GM20000 (cell line): ENCODE measurements around the gene DGCR2.

ENCODE experiments used
- DNase-seq: peaks from one replicate; pipeline ENCODE4 v3.0.0; 2012; ENCODE audit warnings: low spot score
- TF ChIP-seq, protein P1 (sequence below): IDR thresholded peaks from 2 replicates; pipeline ENCODE4 v1.5.1; 2012; ENCODE audit warnings: mild to moderate bottlenecking, control low read depth; ENCODE audit errors: extremely low read depth, missing control alignments

The DGCR2 gene

GRCh38 chr22:19142394-19142793, 20.2 kb upstream of the DGCR2 start:
- no peak for DNase-seq
- TF ChIP-seq, protein P1, sequence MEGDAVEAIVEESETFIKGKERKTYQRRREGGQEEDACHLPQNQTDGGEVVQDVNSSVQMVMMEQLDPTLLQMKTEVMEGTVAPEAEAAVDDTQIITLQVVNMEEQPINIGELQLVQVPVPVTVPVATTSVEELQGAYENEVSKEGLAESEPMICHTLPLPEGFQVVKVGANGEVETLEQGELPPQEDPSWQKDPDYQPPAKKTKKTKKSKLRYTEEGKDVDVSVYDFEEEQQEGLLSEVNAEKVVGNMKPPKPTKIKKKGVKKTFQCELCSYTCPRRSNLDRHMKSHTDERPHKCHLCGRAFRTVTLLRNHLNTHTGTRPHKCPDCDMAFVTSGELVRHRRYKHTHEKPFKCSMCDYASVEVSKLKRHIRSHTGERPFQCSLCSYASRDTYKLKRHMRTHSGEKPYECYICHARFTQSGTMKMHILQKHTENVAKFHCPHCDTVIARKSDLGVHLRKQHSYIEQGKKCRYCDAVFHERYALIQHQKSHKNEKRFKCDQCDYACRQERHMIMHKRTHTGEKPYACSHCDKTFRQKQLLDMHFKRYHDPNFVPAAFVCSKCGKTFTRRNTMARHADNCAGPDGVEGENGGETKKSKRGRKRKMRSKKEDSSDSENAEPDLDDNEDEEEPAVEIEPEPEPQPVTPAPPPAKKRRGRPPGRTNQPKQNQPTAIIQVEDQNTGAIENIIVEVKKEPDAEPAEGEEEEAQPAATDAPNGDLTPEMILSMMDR, result no peak

DNA sequence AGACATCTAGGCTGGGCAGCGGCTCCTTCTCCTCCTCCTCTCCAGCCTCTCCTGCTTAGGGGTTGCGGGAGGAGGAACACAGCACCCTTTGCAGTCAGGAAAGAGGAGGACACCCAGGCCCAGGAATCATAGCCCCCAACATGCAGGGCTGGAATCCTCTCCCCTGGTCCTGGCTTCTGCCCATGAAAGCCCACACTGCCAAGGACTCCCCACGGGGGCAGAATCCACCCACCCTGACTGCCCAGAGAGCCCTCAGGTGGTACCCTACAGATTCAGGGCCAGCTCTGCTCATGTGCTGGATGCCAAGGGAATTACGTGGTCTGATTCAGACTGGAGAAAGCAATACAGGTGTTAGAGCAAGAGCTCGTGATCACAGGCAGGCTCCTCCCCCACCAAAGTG, 17.8 kb upstream of the DGCR2 start:
- TF ChIP-seq, protein P1, result no peak
- DNase-seq, result no peak

DNA sequence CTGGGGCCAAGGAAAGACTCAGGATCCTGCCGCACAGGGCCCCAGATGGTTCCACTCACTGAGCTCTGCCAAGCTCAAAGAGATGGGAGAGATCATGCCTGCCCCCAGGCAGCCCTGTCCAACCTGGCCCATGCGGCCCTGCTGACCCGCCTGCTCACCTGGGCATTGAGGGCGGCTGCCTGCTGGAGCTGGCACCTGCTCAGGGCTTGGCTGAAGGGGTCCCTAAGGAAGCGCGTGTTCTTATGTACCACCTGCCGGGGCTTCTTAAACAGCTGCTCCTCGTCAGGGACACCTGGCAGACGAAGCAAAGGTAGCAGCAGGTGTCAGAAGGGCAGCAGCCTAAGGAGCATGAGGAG, 16.8 kb upstream of the DGCR2 start:
- DNase-seq, result no peak
- TF ChIP-seq, protein P1, result no peak

DNA sequence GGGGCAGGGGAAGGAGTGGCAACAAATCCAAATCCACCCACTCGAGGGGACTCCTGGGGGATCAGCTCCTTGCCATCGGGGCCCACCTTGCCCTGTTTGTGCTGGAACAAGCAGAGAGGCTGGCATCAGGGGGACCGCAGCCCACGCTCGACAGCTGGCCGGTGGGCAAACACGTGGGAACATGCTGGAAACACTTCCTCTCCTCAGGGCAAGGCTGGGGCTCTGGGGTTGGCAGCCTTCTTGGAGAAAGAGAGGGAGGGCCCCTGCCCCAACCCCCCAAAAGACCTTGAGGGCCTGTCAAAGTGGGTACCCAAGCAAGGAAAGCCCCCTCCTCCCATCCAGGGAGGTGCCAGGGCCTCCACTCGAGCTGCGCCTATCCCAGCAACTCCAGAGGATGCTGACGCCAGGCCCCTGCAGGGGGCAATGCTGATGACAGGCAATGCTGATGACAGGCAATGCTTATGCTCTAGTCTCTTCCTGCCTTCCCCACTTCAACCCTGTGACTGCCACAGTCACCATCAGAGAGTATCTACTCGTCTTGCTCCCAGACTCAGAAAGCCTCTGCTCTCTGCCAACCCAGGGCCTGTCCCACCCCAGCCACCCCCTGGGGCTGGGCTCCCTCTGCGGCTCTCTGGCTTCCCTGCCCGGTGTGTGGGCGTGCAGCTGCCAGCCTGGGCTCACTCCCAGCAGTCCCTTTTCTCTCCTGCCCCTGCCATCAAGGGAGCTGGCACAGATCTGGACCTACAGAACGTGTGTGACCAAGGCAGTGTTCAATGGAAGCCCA, 16.2 kb upstream of the DGCR2 start:
- TF ChIP-seq, protein P1, result no peak
- DNase-seq, result no peak

DNA sequence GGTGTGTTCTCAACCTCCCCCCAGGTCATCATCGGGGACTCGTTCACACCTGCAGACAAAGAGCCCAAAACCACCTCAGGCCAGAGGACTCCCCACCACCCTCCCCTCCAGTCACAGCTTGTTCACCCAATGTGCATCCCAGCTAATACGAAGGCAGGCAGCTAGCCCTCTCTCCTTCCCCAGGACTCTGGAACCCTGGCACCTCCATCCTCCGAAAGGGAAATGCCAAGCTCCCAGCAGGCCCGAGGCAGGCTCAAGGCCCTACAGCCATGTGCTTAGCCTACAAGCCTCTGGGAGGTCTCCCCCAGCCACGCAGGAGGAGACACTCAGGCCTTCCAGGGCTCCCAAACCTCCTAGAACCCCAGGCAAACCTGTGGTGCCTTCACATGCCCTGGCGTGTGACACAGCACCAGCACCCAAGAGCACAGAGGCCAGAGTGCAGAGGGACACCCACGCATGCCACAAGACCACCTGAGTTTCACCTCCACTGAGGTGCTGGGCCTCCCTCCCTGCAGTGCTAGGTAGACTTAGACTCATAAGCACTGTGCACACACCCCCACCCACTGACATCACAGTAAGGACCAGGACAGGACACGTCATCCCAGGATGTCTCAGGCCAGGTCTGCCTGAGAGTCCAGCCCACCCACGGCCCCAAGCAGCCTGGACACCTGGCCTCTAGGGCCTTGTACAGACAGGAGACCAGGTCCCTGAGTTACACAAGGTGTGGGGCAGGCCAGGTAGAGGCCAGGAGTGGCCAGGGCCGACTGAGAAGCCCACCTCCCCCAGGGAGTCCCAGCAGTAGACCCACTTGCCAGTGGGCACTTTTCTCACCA, 15.4 kb upstream of the DGCR2 start:
- no peak for DNase-seq
- TF ChIP-seq, protein P1, result no peak

DNA sequence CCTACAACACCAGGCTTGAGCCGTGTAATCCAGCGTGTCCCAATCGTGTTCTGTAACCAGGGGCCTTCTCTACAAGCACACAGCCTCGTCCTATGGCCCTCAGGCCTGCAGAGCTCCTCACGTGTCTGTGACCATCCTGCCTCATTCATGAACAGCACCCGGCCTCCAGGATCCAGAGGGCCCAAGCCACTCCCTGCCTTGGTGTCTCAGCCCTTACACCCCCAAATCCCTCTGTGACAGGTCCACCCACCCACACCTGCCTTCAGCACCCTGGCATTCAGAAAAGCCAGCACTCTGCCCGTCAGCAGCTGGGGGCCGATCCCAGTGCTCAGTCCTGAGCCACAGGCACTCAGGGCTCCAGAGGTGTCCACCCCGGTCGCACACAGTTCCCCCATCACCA, 14.7 kb upstream of the DGCR2 start:
- TF ChIP-seq, protein P1, result no peak
- no peak for DNase-seq

- no peak for DNase-seq
- TF ChIP-seq, protein P1, result no peak
These were observed 12.7 kb upstream of the DGCR2 start for GRCh38 chr22:19134874-19135273.
